Measurements from ENCODE around the gene CD22. TPM values are rescaled to one million over a fixed set of nuclear protein-coding genes. Genes with fewer than 3 reads are reported as not detected.

CD22 gene
- total and polyA plus RNA-seq, 2 of the 8 experiments (the other 6 are each of a cell fraction or from before 2014, with no cell fraction given), result 0.06 to 0.60 TPM

GRCh38 chr19:35294328-35294727, 34.7 kb upstream of the CD22 start:
- no peak overlapping the region for H3K18ac ChIP-seq (ENCODE audit: extremely low read depth, low read length)
- H3K56ac ChIP-seq (replicated peaks; ENCODE audit: insufficient read length, low read depth, low read length), result no peak overlapping the region
- H2BK120ac ChIP-seq (replicated peaks; ENCODE audit: low read depth, low read length), result no peak overlapping the region
- no peak overlapping the region for H3K4me2 ChIP-seq (ENCODE audit: insufficient read depth in 1 of 2, low read depth in 2 of 2, low read length in 2 of 2)
- H3K79me1 ChIP-seq (ENCODE audit: low read depth, low read length), result peaks cover 3% of the 10 kb centered on the region; the same call in 1 of the 2 replicates
- peaks cover 0 to 12% (median 2%) of the 10 kb centered on the region in 4 experiments; a peak in 2 of 7 replicates for H3K27me3 ChIP-seq (replicated peaks in 1 of 4; ENCODE audit: control insufficient read depth in 3 of 4, extremely low read depth in 1 of 4, insufficient read depth in 3 of 4, low read length in 3 of 4)
- no peak overlapping the region for H3K4me3 ChIP-seq (ENCODE audit: extremely low read depth in 1 of 4, insufficient read depth in 2 of 4, low read depth in 3 of 4, low read length in 4 of 4)
- no peak overlapping the region for H2BK20ac ChIP-seq (ENCODE audit: low read length)
- H4K5ac ChIP-seq (ENCODE audit: insufficient read length, low read depth, low read length), result no peak overlapping the region
- no peak for FAIRE-seq
- no peak for DNase-seq (ENCODE audit: low read depth in 1 of 2, low spot score in 2 of 2)
- no peak overlapping the region for H2AFZ ChIP-seq (ENCODE audit: low read length)
- no peak overlapping the region for H2AK5ac ChIP-seq (ENCODE audit: low read depth, low read length)
- H3K14ac ChIP-seq (ENCODE audit: insufficient read length), result no peak overlapping the region
- no peak for TF ChIP-seq NRF1 (IDR thresholded peaks at IDR 0.05; ENCODE audit: low read depth, low read length)
- TF ChIP-seq EP300 (IDR thresholded peaks at IDR 0.05; ENCODE audit: borderline replicate concordance in 1 of 2, low read depth in 2 of 2, low read length in 2 of 2), result no peak
- TF ChIP-seq JUND (IDR thresholded peaks at IDR 0.05; ENCODE audit: low read length), result no peak
- TF ChIP-seq USF2 (IDR thresholded peaks at IDR 0.05; ENCODE audit: low read length), result no peak
- TF ChIP-seq KDM5A (IDR thresholded peaks at IDR 0.05; ENCODE audit: low read length), result no peak
- TF ChIP-seq SP2 (IDR thresholded peaks at IDR 0.05; ENCODE audit: low read length), result no peak
- no peak for TF ChIP-seq SP4 (IDR thresholded peaks at IDR 0.05; ENCODE audit: low read length)
- TF ChIP-seq TAF1 (IDR thresholded peaks at IDR 0.05; ENCODE audit: low read depth, low read length), result no peak
- H3K23me2 ChIP-seq (ENCODE audit: low read depth, low read length), result peaks cover 24% of the 10 kb centered on the region; the same call in 1 of the 2 replicates
- no peaks in the 10 kb centered on the region; a peak in 1 of 4 replicates for H3K9me3 ChIP-seq (ENCODE audit: insufficient read depth in 2 of 2, low read depth in 1 of 2, low read length in 1 of 2)
- ChIA-PET POLR2A (ENCODE audit: partially characterized antibody) (interaction anchor here (0.9 to 2.9 kb wide), 6 partner anchors 9 to 63 kb away, joined by 3 to 18 read pairs (median 3); partner anchors contain the start of gene HAMP), CTCF (ENCODE audit: partially characterized antibody) (interaction anchor here (0.6 to 1.8 kb wide), 4 partner anchors 10 to 75 kb away, joined by 3 to 6 read pairs (median 4); no protein-coding TSS in a partner anchor)
- no peak overlapping the region for H2BK15ac ChIP-seq (ENCODE audit: low read length)
- H4K20me1 ChIP-seq (replicated peaks in 1 of 2; ENCODE audit: control insufficient read depth in 1 of 2, insufficient read depth in 2 of 2, low read length in 2 of 2), result peaks cover 0 to 21% of the 10 kb centered on the region in 2 experiments
- no peaks in the 10 kb centered on the region; a peak in 1 of 8 replicates for H3K36me3 ChIP-seq (ENCODE audit: control insufficient read depth in 2 of 4, insufficient read depth in 4 of 4, low read length in 3 of 4)
- no peak overlapping the region for H2BK12ac ChIP-seq (ENCODE audit: low read depth, low read length)
- no peak overlapping the region for H3K9ac ChIP-seq (replicated peaks in 1 of 4; ENCODE audit: extremely low read depth in 1 of 4, low read depth in 3 of 4, low read length in 3 of 4)
- no peak overlapping the region for H3K23ac ChIP-seq (ENCODE audit: insufficient read length)
- no peak overlapping the region for H3K27ac ChIP-seq (ENCODE audit: low read depth, low read length)
- no peak overlapping the region for H2BK5ac ChIP-seq (ENCODE audit: low read depth, low read length)
- H4K91ac ChIP-seq (replicated peaks; ENCODE audit: insufficient read length, low read length), result no peak overlapping the region
- H4K8ac ChIP-seq (ENCODE audit: extremely low read depth, insufficient read depth, low read length), result no peak overlapping the region
- H3K79me2 ChIP-seq (ENCODE audit: control insufficient read depth in 1 of 2, insufficient read depth in 2 of 2, low read length in 2 of 2), result no peaks in the 10 kb centered on the region
- H3K4ac ChIP-seq (replicated peaks; ENCODE audit: insufficient read length, low read depth, low read length), result no peak overlapping the region
- H3K4me1 ChIP-seq (replicated peaks in 1 of 4; ENCODE audit: control insufficient read depth in 3 of 4, insufficient read depth in 4 of 4, low read length in 3 of 4), result peaks cover 0 to 24% (median 10%) of the 10 kb centered on the region in 4 experiments; a peak in 6 of 7 replicates
- WGBS, 2 experiments (ENCODE audit: extremely low coverage in 1 of 2, insufficient coverage in 1 of 2, insufficient read length in 1 of 2, insufficient replicate concordance in 2 of 2, low coverage in 1 of 2, low lambda C conversion rate in 2 of 2, missing lambda C conversion rate in 1 of 2), result 91% methylated on average over 3 of the region's 3 CpGs; no CpG with 5 or more reads in 1 of the 2 experiments

All from H1 (cell line).